ENCODE measurements around the gene ZMYM2.

The ZMYM2 gene

DNA sequence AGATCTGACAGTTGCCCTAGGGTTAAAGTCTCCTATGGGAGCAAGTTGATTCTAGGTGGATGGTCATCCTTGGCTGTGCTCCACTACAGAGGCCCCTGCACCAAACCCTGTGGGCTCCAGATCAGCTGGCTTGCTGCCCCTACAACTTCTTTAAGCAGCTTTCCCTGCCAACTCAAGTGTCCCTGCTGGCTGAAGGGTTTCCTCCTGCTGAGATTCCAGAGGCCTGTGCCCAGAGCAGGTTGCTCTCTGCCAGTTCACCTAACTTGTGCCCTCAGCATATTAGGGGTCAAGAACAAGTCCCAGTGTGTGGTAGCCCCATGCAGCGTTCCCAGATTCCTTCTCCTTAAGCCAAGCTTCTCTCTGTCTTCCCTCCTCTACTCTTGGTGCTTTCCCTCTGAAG, 85.6 kb downstream of the ZMYM2 start:
- no peak overlapping the region for H3K4me3 ChIP-seq
- H3K27ac ChIP-seq: no peak overlapping the region
- DNase-seq (ENCODE audit: low spot score): no peak
- TF ChIP-seq, protein P1, sequence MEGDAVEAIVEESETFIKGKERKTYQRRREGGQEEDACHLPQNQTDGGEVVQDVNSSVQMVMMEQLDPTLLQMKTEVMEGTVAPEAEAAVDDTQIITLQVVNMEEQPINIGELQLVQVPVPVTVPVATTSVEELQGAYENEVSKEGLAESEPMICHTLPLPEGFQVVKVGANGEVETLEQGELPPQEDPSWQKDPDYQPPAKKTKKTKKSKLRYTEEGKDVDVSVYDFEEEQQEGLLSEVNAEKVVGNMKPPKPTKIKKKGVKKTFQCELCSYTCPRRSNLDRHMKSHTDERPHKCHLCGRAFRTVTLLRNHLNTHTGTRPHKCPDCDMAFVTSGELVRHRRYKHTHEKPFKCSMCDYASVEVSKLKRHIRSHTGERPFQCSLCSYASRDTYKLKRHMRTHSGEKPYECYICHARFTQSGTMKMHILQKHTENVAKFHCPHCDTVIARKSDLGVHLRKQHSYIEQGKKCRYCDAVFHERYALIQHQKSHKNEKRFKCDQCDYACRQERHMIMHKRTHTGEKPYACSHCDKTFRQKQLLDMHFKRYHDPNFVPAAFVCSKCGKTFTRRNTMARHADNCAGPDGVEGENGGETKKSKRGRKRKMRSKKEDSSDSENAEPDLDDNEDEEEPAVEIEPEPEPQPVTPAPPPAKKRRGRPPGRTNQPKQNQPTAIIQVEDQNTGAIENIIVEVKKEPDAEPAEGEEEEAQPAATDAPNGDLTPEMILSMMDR (IDR thresholded peaks at IDR 0.05): no peak

DNA sequence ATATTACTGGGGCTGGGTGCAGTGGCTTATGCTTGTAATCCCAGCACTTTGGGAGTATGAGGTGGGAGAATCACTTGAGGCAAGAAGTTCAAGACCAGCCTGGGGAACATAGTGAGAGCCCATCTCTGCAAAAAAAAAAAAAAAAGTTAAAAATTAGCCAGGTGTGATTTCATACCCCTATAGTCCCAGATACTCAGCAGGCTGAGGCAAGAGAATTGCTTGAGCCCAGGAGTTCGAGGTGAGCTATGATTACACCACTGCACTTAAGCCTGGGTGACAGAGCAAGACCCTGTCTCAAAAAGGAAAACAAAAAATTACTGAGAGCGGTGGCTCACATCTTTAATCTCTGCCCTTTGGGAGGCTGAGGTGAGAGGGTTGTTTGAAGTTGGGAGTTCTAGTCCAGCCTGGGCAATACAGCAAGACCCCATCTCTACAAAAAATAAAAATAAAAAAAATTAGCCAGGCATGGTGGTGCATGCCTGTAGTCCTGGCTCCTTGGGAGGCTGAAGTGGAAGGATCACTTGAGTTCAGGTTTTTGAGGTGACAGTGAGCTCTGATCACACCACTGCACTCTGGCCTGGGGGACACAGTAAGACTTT, 87.5 kb downstream of the ZMYM2 start:
- Histone ChIP-seq H3K27ac (no peak overlapping the region), H3K4me3 (no peak overlapping the region)
- DNase-seq (ENCODE audit: low spot score): no peak
- TF ChIP-seq, protein P1 (IDR thresholded peaks at IDR 0.05): no peak

DNA sequence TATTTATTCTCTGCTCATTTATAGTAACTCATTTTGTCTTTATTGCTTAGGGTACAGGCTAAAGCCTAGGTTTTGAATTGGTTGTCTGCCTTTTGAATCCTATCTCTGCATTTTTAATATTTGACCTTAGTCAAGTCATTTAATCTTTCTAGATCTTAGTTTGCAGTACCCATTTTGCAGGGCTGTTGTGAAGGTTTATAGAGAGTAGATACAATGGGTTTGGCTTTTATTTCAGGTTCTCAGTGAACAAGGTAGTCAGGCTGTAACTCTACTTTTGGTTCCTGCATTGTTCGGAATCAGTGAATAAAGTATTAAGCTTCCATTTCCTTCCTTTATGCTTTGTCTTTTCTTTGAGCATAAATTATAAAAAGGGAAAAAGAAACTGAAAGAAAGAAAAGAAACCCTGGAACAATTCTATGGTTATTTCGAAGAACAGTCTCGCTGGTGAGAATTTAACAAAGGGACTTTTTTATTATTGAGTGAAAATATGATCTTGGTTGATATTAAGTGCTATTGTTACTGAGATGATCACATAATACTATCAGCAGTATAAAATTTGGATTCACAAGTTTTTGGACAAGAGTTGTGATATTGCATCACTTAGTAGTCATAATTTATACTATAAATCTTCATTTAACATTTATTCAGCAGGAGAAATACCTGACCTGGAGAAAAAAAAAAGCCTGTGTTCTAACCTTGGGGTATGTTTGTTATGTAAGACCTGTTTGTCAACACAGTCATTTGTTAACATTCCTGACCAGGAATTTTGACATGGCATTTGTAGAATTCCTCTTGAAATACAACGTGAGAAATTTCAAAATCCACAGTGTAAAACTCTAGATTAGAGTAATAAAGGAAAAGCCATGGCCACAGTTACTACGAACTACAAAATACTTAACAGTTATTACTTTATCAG, 91.3 kb downstream of the ZMYM2 start:
- Histone ChIP-seq H3K27ac (no peak overlapping the region), H3K4me3 (no peak overlapping the region)
- TF ChIP-seq, protein P1 (IDR thresholded peaks at IDR 0.05): no peak
- no peak for DNase-seq (ENCODE audit: low spot score)

DNA sequence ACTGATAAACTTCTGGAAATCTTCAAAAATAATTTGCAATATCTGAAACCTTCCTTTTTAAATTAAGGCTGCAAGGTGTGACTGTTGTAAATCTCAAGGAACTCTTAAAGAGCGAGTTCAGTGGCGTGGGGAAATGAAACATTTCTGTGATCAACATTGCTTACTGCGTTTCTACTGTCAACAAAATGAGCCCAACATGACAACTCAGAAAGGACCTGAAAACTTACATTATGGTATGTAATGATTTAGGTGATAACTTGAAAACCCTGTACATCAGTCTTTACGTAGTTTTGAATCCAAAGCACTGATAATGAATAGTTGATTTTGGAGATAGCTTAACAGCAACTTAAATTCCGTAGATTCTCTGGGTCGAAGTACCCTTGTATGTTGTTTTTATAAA, 92.8 kb downstream of the ZMYM2 start:
- Histone ChIP-seq H3K4me3 (no peak overlapping the region), H3K27ac (no peak overlapping the region)
- TF ChIP-seq, protein P1 (IDR thresholded peaks at IDR 0.05): no peak
- no peak for DNase-seq (ENCODE audit: low spot score)

DNA sequence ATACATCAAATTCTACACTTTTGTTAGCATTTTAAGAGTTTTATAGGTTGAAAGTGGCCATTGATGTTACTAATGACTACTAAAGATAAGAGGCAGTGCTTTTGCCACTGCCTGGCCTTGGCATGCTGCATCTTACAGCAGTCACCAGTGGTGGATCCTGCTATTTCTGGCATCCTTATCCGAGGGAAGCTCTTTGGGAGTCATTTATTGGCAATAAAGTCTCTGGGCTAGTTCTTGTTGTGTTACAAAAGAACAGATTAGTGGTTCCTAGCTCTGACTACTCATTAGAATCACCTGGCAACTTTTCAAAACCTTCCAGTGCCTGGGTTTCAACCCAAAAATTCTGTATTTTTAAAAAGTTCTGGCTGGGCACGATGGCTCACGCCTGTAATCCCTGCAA, 94.5 kb downstream of the ZMYM2 start:
- no peak overlapping the region for H3K4me3 ChIP-seq
- H3K27ac ChIP-seq: no peak overlapping the region
- TF ChIP-seq, protein P1 (IDR thresholded peaks at IDR 0.05): no peak
- no peak for DNase-seq (ENCODE audit: low spot score)

DNA sequence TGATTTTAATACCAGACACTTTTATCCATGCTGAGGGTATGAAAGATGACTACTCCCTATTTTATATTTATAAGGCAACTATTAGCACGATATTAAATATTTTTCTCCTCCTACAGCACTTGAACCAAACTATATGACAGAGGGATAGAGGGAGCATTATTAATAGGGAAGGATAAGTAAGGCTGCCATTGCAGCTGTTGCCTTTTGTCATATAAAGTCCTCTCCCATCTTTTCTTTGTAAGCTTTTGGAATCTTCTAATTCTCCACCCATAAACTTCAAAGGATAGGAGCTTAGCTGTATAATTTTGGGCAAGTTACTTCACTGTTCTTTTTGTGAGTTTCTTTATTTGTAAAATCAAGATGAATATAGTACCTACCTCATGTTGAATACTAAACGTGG, 95.4 kb downstream of the ZMYM2 start:
- H3K27ac ChIP-seq: no peak overlapping the region
- no peak overlapping the region for H3K4me3 ChIP-seq
- TF ChIP-seq, protein P1 (IDR thresholded peaks at IDR 0.05): no peak
- DNase-seq (ENCODE audit: low spot score): no peak

DNA sequence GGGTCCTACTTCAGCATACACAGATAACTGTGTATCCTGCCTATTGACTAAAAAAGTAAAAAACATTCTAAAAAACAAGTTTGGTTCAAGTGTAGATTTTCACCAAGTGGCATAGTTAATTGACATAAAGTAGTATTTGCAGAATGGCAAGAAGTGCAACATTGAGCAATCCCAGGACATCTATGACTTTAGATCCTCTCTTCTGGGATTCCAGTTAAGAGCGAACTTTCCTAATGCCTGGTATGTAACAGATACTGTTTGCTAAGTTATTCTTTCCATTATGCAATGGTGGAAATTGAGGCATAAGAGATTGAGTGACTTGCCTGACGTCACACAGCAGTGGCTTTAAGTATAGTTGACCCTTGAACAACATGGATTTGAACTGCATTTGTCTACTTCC, 96.1 kb downstream of the ZMYM2 start:
- no peak overlapping the region for H3K4me3 ChIP-seq
- TF ChIP-seq, protein P1 (IDR thresholded peaks at IDR 0.05): no peak
- DNase-seq (ENCODE audit: low spot score): no peak
- H3K27ac ChIP-seq: no peak overlapping the region

Data from coronary artery (tissue), 2 donors.